ENCODE data around the gene MFAP4.

GRCh38 chr17:19357761-19358160, 29.2 kb downstream of the MFAP4 start:
- TF ChIP-seq POLR2AphosphoS5 (IDR thresholded peaks at IDR 0.05) (no peak), POLR2A (IDR thresholded peaks at IDR 0.05) (no peak)

Measured in spleen (tissue), 3 donors.